Kidney tubule cell (primary cell): ENCODE measurements around the gene PKP3.

ENCODE experiments used
- DNase-seq: peaks from one replicate; pipeline ENCODE4 v3.0.0-alpha.2; 2018; ENCODE audit warnings: low spot score

The PKP3 gene

GRCh38 chr11:363948-364761, 29.9 kb upstream of the PKP3 start:
- DNase-seq = peak; percentile 73

GRCh38 chr11:364991-365725, 28.9 kb upstream of the PKP3 start:
- no peak for DNase-seq

- DNase-seq = no peak
Measured at GRCh38 chr11:365831-366230, 28.2 kb upstream of the PKP3 start.

- no peak for DNase-seq
Measured at GRCh38 chr11:367956-368413, 26.0 kb upstream of the PKP3 start.

- DNase-seq = peak; percentile 18
Measured at GRCh38 chr11:368414-369335, 25.3 kb upstream of the PKP3 start.

GRCh38 chr11:369336-370018, 24.5 kb upstream of the PKP3 start, which contains the start of gene B4GALNT4:
TSS of gene B4GALNT4 (plus strand) at chr11:369499. CDS start at chr11:369804, 305 bp downstream.
- DNase-seq = no peak

GRCh38 chr11:370070-370941, 23.7 kb upstream of the PKP3 start:
- DNase-seq = no peak

- DNase-seq = no peak
Measured at GRCh38 chr11:371051-371450, 23.0 kb upstream of the PKP3 start.

GRCh38 chr11:371716-372590, 22.1 kb upstream of the PKP3 start:
- no peak for DNase-seq

GRCh38 chr11:372809-373715, 20.9 kb upstream of the PKP3 start:
- no peak for DNase-seq

GRCh38 chr11:373716-374551, 20.1 kb upstream of the PKP3 start:
- DNase-seq = no peak

- no peak for DNase-seq
Measured at GRCh38 chr11:375065-376025, 18.7 kb upstream of the PKP3 start.

GRCh38 chr11:376531-377173, 17.4 kb upstream of the PKP3 start:
- no peak for DNase-seq

- no peak for DNase-seq
Measured at GRCh38 chr11:377174-377865, 16.7 kb upstream of the PKP3 start.

GRCh38 chr11:377883-378500, 16.0 kb upstream of the PKP3 start:
- DNase-seq = no peak
